Pancreas (tissue), 10 donors: ENCODE data around the gene ABCA7. TPM values are rescaled to one million over a fixed set of nuclear protein-coding genes. Genes with fewer than 3 reads are reported as not detected.

Experiments
- ATAC-seq, 4 donors: fragments of 200-7000 bp; cut with Tn5 transposase; one replicate each; pipeline versions ENCODE4 v1.8.0 to v1.9.1; 2020; ENCODE audit warnings: mild to moderate bottlenecking in 4 of 4, moderate library complexity in 4 of 4
- DNase-seq, 6 donors: peaks; one replicate each; pipeline ENCODE4 v3.0.0-alpha.2; 2020
- FAIRE-seq: peaks from 2 replicates; lab custom pipeline; 2012; peaks lifted over from hg19 to GRCh38; lab: Jason Lieb, UNC
- H3K27ac ChIP-seq, 4 donors: fragments of 200-600 bp; sonication (generic); 1 replicate in 3 of 4; 2 replicates in 1 of 4; pipeline versions ENCODE4 v1.5.0 to v1.8.0; 2020
- H3K27me3 ChIP-seq, 4 donors: fragments of 200-600 bp; one replicate each; pipeline ENCODE4 v1.8.0; 2021
- H3K36me3 ChIP-seq, 3 donors: fragments of 200-600 bp; sonication (generic) in 1 of 3; one replicate each; pipeline versions ENCODE4 v1.5.0 to v1.8.0; 2020 to 2021
- H3K4me1 ChIP-seq, 3 donors: fragments of 200-600 bp; one replicate each; pipeline ENCODE4 v1.8.0; 2021
- H3K4me3 ChIP-seq, 4 donors: fragments of 200-600 bp; sonication (generic) in 2 of 4; one replicate each; pipeline versions ENCODE4 v1.5.0 to v1.8.0; 2020 to 2021
- H3K9me3 ChIP-seq, 4 donors: fragments of 200-600 bp; one replicate each; pipeline ENCODE4 v1.8.0; 2021
- CTCF ChIP-seq, 4 donors: fragments of 200-600 bp; sonication (generic) in 3 of 4; IDR thresholded peaks; one replicate each; pipeline versions ENCODE4 v1.5.0 to v1.8.0; 2021; ENCODE audit warnings: antibody characterized with exemption in 4 of 4
- WGBS, 2 donors: extraction: QIAGEN DNeasy Blood & Tissue Kit; methylation state at CpG; one replicate each; pipeline ENCODE4 v1.1.7; 2013; 5-methylcytosine and 5-hydroxymethylcytosine counted together
- intact Hi-C, 3 donors: fragments of 100-400 bp; cut with DNase I; formaldehyde crosslinking; loops; one replicate each; pipeline versions ENCODE4 v1.11.1 to v1.14.2; 2022
- polyA plus RNA-seq, 2 donors: library from polyadenylated mRNA; stranded (reverse); fragments of 200-250 nt; gene quantifications; one replicate each; pipeline ENCODE4 v1.2.3, GENCODE V29; 2013
- total RNA-seq, 6 donors: library from RNA; stranded (reverse); fragmentation: NEBNext Ultra II Directional in 4 of 6; extraction: Animal tissue kit (Norgen Biotek cat#: 25700) in 4 of 6; gene quantifications; one replicate each; pipeline versions ENCODE4 v1.2.1 to v1.2.4, GENCODE V29; 2021 to 2023
- donor health status: healthy with polysubstance abuse.
- donor health status: DM: no; HTN: no; CAD: no; lungs with moderate emphysema.
- donor health status: DM: no; HTN: no; CAD: no.
- donor health status: control.
- donor health status: control.
- donor health status: Bipolar disorder and iron deficiency.
- donor health status: DM: yes; HTN: yes; CAD: no.
- donor health status: DM: no; HTN: no; CAD: no.
- donor health status: DM: no; HTN: no; CAD: no.
- donor health status: DM: yes; HTN: yes; CAD: no.

Gene ABCA7
- total and polyA plus RNA-seq, 8 donors = 6.9 to 131 (median 17.8) TPM

- no peak for ATAC-seq
- WGBS, 2 donors = 81 to 89% methylated on average over 30 of the region's 30 CpGs
- intact Hi-C loops = no loop called here
- peaks cover 0 to 24% (median 0%) of the 10 kb centered on the region in 4 donors for H3K27me3 ChIP-seq
- TF ChIP-seq CTCF (IDR thresholded peaks at IDR 0.05) = no peak
- H3K36me3 ChIP-seq = no peaks in the 10 kb centered on the region
- H3K27ac ChIP-seq = no peak overlapping the region
- no peak overlapping the region for H3K4me3 ChIP-seq
- no peaks in the 10 kb centered on the region for H3K9me3 ChIP-seq
- FAIRE-seq = no peak
- DNase-seq = peak in 2 of 6 donors; percentile 55 to 78
- H3K4me1 ChIP-seq = peaks cover 0 to 10% (median 0%) of the 10 kb centered on the region in 3 donors
These were observed 33.4 kb downstream of the ABCA7 start for GRCh38 chr19:1073063-1073955.

GRCh38 chr19:1073956-1074517 lies 34.1 kb downstream of the ABCA7 start:
- TF ChIP-seq CTCF (IDR thresholded peaks at IDR 0.05) = no peak
- no peak for ATAC-seq
- 70 to 82% methylated on average over 26 to 28 of the region's 28 CpGs for WGBS, 2 donors

GRCh38 chr19:1074544-1075283 lies 34.8 kb downstream of the ABCA7 start:
- peak overlapping the region in 1 of 4 donors; percentile 59 for H3K27ac ChIP-seq
- H3K4me3 ChIP-seq = no peak overlapping the region
- no peak for TF ChIP-seq CTCF (IDR thresholded peaks at IDR 0.05)
- no peaks in the 10 kb centered on the region for H3K36me3 ChIP-seq
- DNase-seq (peak in 5 of 6 donors; percentile 45 to 91 (median 78)), ATAC-seq (peak in 3 of 4 donors; percentile 4 to 47 (median 38)), FAIRE-seq (no peak)
- H3K4me1 ChIP-seq = peaks cover 0 to 10% (median 0%) of the 10 kb centered on the region in 3 donors
- intact Hi-C loops = no loop called here
- peaks cover 0 to 14% (median 0%) of the 10 kb centered on the region in 4 donors for H3K27me3 ChIP-seq
- 61 to 65% methylated on average over 39 to 54 of the region's 54 CpGs for WGBS, 2 donors
- no peaks in the 10 kb centered on the region for H3K9me3 ChIP-seq

More at GRCh38 chr19:1073956-1074517, 34.1 kb downstream of the ABCA7 start:
- intact Hi-C loops = no loop called here
- Histone ChIP-seq H3K36me3 (no peaks in the 10 kb centered on the region), H3K27ac (no peak overlapping the region), H3K9me3 (no peaks in the 10 kb centered on the region), H3K4me1 (peaks cover 0 to 10% (median 0%) of the 10 kb centered on the region in 3 donors), H3K27me3 (peaks cover 0 to 17% (median 0%) of the 10 kb centered on the region in 4 donors), H3K4me3 (no peak overlapping the region)
- peak in 1 of 6 donors; percentile 82 for DNase-seq
- no peak for FAIRE-seq

- no peaks in the 10 kb centered on the region for H3K9me3 ChIP-seq
- ATAC-seq = no peak
- H3K27me3 ChIP-seq = peaks cover 0 to 1% (median 0%) of the 10 kb centered on the region in 4 donors
- H3K36me3 ChIP-seq = no peaks in the 10 kb centered on the region
- peaks cover 0 to 10% (median 0%) of the 10 kb centered on the region in 3 donors for H3K4me1 ChIP-seq
- WGBS, 2 donors = 77 to 89% methylated on average over 4 of the region's 4 CpGs
- DNase-seq = no peak
- no peak for TF ChIP-seq CTCF (IDR thresholded peaks at IDR 0.05)
- H3K27ac ChIP-seq = peak overlapping the region in 1 of 4 donors; percentile 59
- intact Hi-C loops = no loop called here
- H3K4me3 ChIP-seq = no peak overlapping the region
- FAIRE-seq = no peak
These were observed 36.1 kb downstream of the ABCA7 start for GRCh38 chr19:1076046-1076386.
